Measurements from ENCODE around the gene CTPS1. TPM values are rescaled to one million over a fixed set of nuclear protein-coding genes. Genes with fewer than 3 reads are reported as not detected.

The CTPS1 gene
- total RNA-seq, 1 donor, result 19.2 TPM

- peak; percentile 76 for TF ChIP-seq CTCF (IDR thresholded peaks at IDR 0.05; ENCODE audit: extremely low read depth, low read depth, low read length)
- Histone ChIP-seq H4K20me1 (ENCODE audit: insufficient read depth, low read length) (peaks cover 13% of the 10 kb centered on the region), H3K9me3 (ENCODE audit: low read depth, low read length) (no peaks in the 10 kb centered on the region), H2AFZ (ENCODE audit: low read length) (no peak overlapping the region), H3K79me2 (ENCODE audit: insufficient read depth, low read length) (peaks cover 17% of the 10 kb centered on the region), H3K27ac (ENCODE audit: low read depth, low read length) (peak overlapping the region; percentile 78), H3K36me3 (ENCODE audit: insufficient read depth, low read length) (peaks cover 93% of the 10 kb centered on the region), H3K4me3 (ENCODE audit: insufficient read depth, low read length) (no peak overlapping the region), H3K4me2 (ENCODE audit: insufficient read depth, low read length) (peak overlapping the region; percentile 37), H3K4me1 (ENCODE audit: insufficient read depth, low read length) (peaks cover 25% of the 10 kb centered on the region), H3K27me3 (ENCODE audit: insufficient read depth, low read length) (no peaks in the 10 kb centered on the region)
- DNase-seq (ENCODE audit: insufficient read length, low spot score, missing footprints), result peak; percentile 96
Observed at GRCh38 chr1:41003640-41004220, 24.2 kb downstream of the CTPS1 start.

GRCh38 chr1:41005876-41006275, 26.4 kb downstream of the CTPS1 start:
- H3K4me1 ChIP-seq (ENCODE audit: insufficient read depth, low read length), result peaks cover 25% of the 10 kb centered on the region
- H2AFZ ChIP-seq (ENCODE audit: low read length), result no peak overlapping the region
- H3K4me3 ChIP-seq (ENCODE audit: insufficient read depth, low read length), result no peak overlapping the region
- H3K9me3 ChIP-seq (ENCODE audit: low read depth, low read length), result no peaks in the 10 kb centered on the region
- no peak overlapping the region for H3K4me2 ChIP-seq (ENCODE audit: insufficient read depth, low read length)
- H3K27ac ChIP-seq (ENCODE audit: low read depth, low read length), result peak overlapping the region; percentile 43
- peak; percentile 82 for DNase-seq (ENCODE audit: insufficient read length, low spot score, missing footprints)
- H4K20me1 ChIP-seq (ENCODE audit: insufficient read depth, low read length), result peaks cover 9% of the 10 kb centered on the region
- peaks cover 17% of the 10 kb centered on the region for H3K79me2 ChIP-seq (ENCODE audit: insufficient read depth, low read length)
- TF ChIP-seq CTCF (IDR thresholded peaks at IDR 0.05; ENCODE audit: extremely low read depth, low read depth, low read length), result no peak
- H3K27me3 ChIP-seq (ENCODE audit: insufficient read depth, low read length), result no peaks in the 10 kb centered on the region
- H3K36me3 ChIP-seq (ENCODE audit: insufficient read depth, low read length), result peaks cover 96% of the 10 kb centered on the region

- Histone ChIP-seq H3K36me3 (ENCODE audit: insufficient read depth, low read length) (peaks cover 96% of the 10 kb centered on the region), H3K79me2 (ENCODE audit: insufficient read depth, low read length) (peaks cover 20% of the 10 kb centered on the region), H3K27me3 (ENCODE audit: insufficient read depth, low read length) (no peaks in the 10 kb centered on the region), H2AFZ (ENCODE audit: low read length) (no peak overlapping the region), H3K9me3 (ENCODE audit: low read depth, low read length) (no peaks in the 10 kb centered on the region), H4K20me1 (ENCODE audit: insufficient read depth, low read length) (peaks cover 9% of the 10 kb centered on the region), H3K4me1 (ENCODE audit: insufficient read depth, low read length) (peaks cover 25% of the 10 kb centered on the region), H3K4me3 (ENCODE audit: insufficient read depth, low read length) (no peak overlapping the region), H3K27ac (ENCODE audit: low read depth, low read length) (peak overlapping the region; percentile 74), H3K4me2 (ENCODE audit: insufficient read depth, low read length) (peak overlapping the region; percentile 6)
- no peak for TF ChIP-seq CTCF (IDR thresholded peaks at IDR 0.05; ENCODE audit: extremely low read depth, low read depth, low read length)
- peak; percentile 75 for DNase-seq (ENCODE audit: insufficient read length, low spot score, missing footprints)
Observed at GRCh38 chr1:41006942-41007865, 27.7 kb downstream of the CTPS1 start.

- Histone ChIP-seq H4K20me1 (ENCODE audit: insufficient read depth, low read length) (peaks cover 3% of the 10 kb centered on the region), H3K36me3 (ENCODE audit: insufficient read depth, low read length) (peaks cover 95% of the 10 kb centered on the region), H3K27me3 (ENCODE audit: insufficient read depth, low read length) (no peaks in the 10 kb centered on the region), H3K27ac (ENCODE audit: low read depth, low read length) (peak overlapping the region; percentile 9), H3K9me3 (ENCODE audit: low read depth, low read length) (no peaks in the 10 kb centered on the region), H3K4me1 (ENCODE audit: insufficient read depth, low read length) (peaks cover 8% of the 10 kb centered on the region), H3K79me2 (ENCODE audit: insufficient read depth, low read length) (peaks cover 15% of the 10 kb centered on the region), H3K4me3 (ENCODE audit: insufficient read depth, low read length) (no peak overlapping the region), H3K4me2 (ENCODE audit: insufficient read depth, low read length) (no peak overlapping the region), H2AFZ (ENCODE audit: low read length) (no peak overlapping the region)
- DNase-seq (ENCODE audit: insufficient read length, low spot score, missing footprints), result no peak
- no peak for TF ChIP-seq CTCF (IDR thresholded peaks at IDR 0.05; ENCODE audit: extremely low read depth, low read depth, low read length)
Observed at GRCh38 chr1:41009466-41009865, 30.0 kb downstream of the CTPS1 start.

All from osteoblast (primary cell).